ENCODE data around the gene ETF1. TPM values are rescaled to one million over a fixed set of nuclear protein-coding genes. Genes with fewer than 3 reads are reported as not detected.

Gene ETF1
- total RNA-seq, 1 donor = 113 TPM

DNA sequence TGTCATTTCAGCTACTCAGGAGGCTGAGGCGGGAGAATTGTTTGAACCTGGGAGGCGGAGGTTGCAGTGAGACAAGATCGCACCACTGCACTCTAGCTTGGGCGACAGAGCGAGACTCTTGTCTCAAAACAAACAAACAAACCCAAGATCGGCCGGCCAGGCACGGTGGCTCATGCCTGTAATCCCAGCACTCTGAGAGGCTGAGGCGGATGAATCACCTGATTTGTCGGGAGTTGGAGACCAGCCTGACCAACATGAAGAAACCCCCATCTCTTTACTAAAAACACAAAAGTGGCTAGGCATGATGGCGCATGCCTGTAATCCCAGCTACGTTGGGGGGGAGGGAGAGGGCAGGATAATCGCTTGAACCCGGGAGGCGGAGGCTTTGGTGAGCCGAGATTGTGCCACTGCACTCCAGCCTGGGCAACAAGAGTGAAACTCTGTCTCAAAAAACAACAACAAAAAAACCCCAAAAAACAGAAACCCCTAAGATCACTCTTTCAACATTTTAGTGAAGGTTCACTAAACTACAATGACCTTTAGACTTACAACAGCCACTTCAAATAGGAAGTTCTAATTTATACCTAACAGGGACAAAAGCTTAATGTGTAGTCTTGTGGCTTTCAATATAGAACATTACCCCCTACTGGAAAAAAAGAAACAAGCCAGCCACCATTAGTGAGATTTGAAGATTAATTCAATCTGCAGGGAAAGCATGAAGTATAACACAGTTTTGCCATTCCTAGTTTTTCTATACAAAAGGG, 25.2 kb upstream of the ETF1 start:
- no peak overlapping the region for H2AFZ ChIP-seq (ENCODE audit: low read length)
- peaks cover 96% of the 10 kb centered on the region for H3K36me3 ChIP-seq (ENCODE audit: insufficient read depth, low read length)
- no peaks in the 10 kb centered on the region for H3K9me3 ChIP-seq (ENCODE audit: low read depth, low read length)
- H3K4me3 ChIP-seq (ENCODE audit: insufficient read depth, low read length) = no peak overlapping the region
- H3K4me2 ChIP-seq (ENCODE audit: insufficient read depth, low read length) = no peak overlapping the region
- peaks cover 9% of the 10 kb centered on the region for H4K20me1 ChIP-seq (ENCODE audit: insufficient read depth, low read length)
- TF ChIP-seq, protein P1, sequence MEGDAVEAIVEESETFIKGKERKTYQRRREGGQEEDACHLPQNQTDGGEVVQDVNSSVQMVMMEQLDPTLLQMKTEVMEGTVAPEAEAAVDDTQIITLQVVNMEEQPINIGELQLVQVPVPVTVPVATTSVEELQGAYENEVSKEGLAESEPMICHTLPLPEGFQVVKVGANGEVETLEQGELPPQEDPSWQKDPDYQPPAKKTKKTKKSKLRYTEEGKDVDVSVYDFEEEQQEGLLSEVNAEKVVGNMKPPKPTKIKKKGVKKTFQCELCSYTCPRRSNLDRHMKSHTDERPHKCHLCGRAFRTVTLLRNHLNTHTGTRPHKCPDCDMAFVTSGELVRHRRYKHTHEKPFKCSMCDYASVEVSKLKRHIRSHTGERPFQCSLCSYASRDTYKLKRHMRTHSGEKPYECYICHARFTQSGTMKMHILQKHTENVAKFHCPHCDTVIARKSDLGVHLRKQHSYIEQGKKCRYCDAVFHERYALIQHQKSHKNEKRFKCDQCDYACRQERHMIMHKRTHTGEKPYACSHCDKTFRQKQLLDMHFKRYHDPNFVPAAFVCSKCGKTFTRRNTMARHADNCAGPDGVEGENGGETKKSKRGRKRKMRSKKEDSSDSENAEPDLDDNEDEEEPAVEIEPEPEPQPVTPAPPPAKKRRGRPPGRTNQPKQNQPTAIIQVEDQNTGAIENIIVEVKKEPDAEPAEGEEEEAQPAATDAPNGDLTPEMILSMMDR (IDR thresholded peaks at IDR 0.05; ENCODE audit: extremely low read depth, low read depth, low read length) = peak; percentile 32
- H3K4me1 ChIP-seq (ENCODE audit: insufficient read depth, low read length) = peaks cover 20% of the 10 kb centered on the region
- peaks cover 97% of the 10 kb centered on the region for H3K79me2 ChIP-seq (ENCODE audit: insufficient read depth, low read length)
- peak overlapping the region; percentile 42 for H3K27ac ChIP-seq (ENCODE audit: low read depth, low read length)
- DNase-seq (ENCODE audit: insufficient read length, low spot score, missing footprints) = no peak
- no peaks in the 10 kb centered on the region for H3K27me3 ChIP-seq (ENCODE audit: insufficient read depth, low read length)

DNA sequence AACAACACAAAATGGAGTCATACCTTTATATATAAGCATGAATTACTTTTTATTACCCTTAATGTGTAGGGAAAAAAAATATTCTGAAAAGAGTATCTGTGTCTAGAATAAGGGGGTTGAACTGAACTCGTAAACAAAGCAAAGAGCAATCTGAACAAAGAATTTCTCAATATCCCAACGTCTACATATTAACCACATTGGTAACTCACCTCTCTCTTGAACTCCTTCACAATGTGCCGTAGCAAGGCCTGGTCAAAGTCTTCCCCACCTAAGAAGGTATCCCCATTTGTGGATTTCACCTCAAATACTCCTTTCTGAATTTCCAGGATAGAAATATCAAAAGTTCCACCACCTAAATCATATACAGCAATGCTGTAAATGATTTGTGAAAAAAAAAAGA, 23.8 kb upstream of the ETF1 start:
- Histone ChIP-seq H3K36me3 (ENCODE audit: insufficient read depth, low read length) (peaks cover 91% of the 10 kb centered on the region), H3K79me2 (ENCODE audit: insufficient read depth, low read length) (peaks cover 91% of the 10 kb centered on the region), H3K4me3 (ENCODE audit: insufficient read depth, low read length) (no peak overlapping the region)

DNA sequence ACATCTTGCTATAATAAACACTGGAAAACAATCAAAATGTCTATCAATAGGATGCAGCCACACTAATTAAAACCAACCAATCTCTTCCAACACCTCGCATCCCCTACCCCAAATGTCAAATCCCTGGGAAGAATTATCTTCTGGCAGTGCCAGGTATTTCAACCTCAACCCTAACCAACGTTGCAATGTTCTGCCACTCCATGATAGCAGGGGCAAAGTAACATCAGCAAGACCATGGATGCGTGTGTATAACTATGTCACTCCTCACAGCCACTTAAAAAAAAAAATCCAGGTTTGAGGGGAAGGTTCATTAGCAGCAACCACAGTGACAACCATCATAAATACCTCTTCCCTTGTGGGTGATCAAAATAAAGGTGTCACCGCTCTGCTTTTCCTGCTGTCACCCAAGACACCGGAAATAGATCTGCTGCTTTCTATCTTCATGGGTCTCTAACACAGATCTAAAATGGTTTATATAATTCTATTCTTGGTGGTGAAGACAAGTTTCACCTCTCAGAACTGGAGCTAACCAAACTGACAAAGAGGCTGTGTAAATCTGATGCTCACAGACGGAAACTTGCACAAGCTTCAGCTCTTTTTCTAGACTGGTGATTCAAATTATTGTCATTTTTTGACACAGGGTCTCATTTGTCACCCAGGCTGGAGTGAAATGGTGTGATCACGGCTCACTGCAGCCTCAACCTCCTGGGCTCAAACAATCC, 22.2 kb upstream of the ETF1 start:
- H3K4me2 ChIP-seq (ENCODE audit: insufficient read depth, low read length) = no peak overlapping the region
- no peaks in the 10 kb centered on the region for H3K9me3 ChIP-seq (ENCODE audit: low read depth, low read length)
- H2AFZ ChIP-seq (ENCODE audit: low read length) = no peak overlapping the region
- H3K27me3 ChIP-seq (ENCODE audit: insufficient read depth, low read length) = no peaks in the 10 kb centered on the region
- H3K4me1 ChIP-seq (ENCODE audit: insufficient read depth, low read length) = peaks cover 19% of the 10 kb centered on the region
- H3K4me3 ChIP-seq (ENCODE audit: insufficient read depth, low read length) = no peak overlapping the region
- peaks cover 17% of the 10 kb centered on the region for H4K20me1 ChIP-seq (ENCODE audit: insufficient read depth, low read length)
- peaks cover 86% of the 10 kb centered on the region for H3K79me2 ChIP-seq (ENCODE audit: insufficient read depth, low read length)
- TF ChIP-seq, protein P1 (IDR thresholded peaks at IDR 0.05; ENCODE audit: extremely low read depth, low read depth, low read length) = no peak
- peaks cover 90% of the 10 kb centered on the region for H3K36me3 ChIP-seq (ENCODE audit: insufficient read depth, low read length)
- H3K27ac ChIP-seq (ENCODE audit: low read depth, low read length) = no peak overlapping the region
- DNase-seq (ENCODE audit: insufficient read length, low spot score, missing footprints) = no peak

More for the DNA sequence above, 23.8 kb upstream of the ETF1 start:
- no peak overlapping the region for H3K27ac ChIP-seq (ENCODE audit: low read depth, low read length)
- peaks cover 15% of the 10 kb centered on the region for H4K20me1 ChIP-seq (ENCODE audit: insufficient read depth, low read length)
- TF ChIP-seq, protein P1 (IDR thresholded peaks at IDR 0.05; ENCODE audit: extremely low read depth, low read depth, low read length) = no peak
- H2AFZ ChIP-seq (ENCODE audit: low read length) = no peak overlapping the region
- H3K4me1 ChIP-seq (ENCODE audit: insufficient read depth, low read length) = peaks cover 20% of the 10 kb centered on the region
- H3K9me3 ChIP-seq (ENCODE audit: low read depth, low read length) = no peaks in the 10 kb centered on the region
- H3K4me2 ChIP-seq (ENCODE audit: insufficient read depth, low read length) = no peak overlapping the region
- DNase-seq (ENCODE audit: insufficient read length, low spot score, missing footprints) = no peak
- H3K27me3 ChIP-seq (ENCODE audit: insufficient read depth, low read length) = no peaks in the 10 kb centered on the region

DNA sequence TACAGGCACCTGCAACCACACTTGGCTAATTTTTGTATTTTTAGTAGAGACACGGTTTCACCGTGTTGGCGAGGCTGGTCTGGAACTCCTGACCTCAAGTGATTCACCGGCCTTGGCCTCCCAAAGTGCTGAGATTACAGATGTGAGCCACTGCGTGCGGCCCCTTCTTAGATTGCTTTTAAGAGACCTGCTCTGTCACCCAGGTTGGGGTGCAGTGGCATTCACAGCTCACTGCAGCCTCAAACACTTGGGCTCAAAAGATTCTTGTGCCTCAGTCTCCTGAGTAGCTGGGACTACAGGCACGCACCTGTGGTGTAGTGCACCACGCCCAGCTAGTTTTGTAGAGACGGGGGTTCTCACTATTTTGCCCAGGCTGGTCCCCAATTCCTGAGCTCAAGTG, 21.2 kb upstream of the ETF1 start:
- Histone ChIP-seq H3K4me3 (ENCODE audit: insufficient read depth, low read length) (no peak overlapping the region), H4K20me1 (ENCODE audit: insufficient read depth, low read length) (peaks cover 15% of the 10 kb centered on the region), H3K4me1 (ENCODE audit: insufficient read depth, low read length) (peaks cover 13% of the 10 kb centered on the region), H3K4me2 (ENCODE audit: insufficient read depth, low read length) (no peak overlapping the region), H2AFZ (ENCODE audit: low read length) (no peak overlapping the region), H3K27ac (ENCODE audit: low read depth, low read length) (no peak overlapping the region), H3K79me2 (ENCODE audit: insufficient read depth, low read length) (peaks cover 85% of the 10 kb centered on the region), H3K36me3 (ENCODE audit: insufficient read depth, low read length) (peaks cover 90% of the 10 kb centered on the region), H3K9me3 (ENCODE audit: low read depth, low read length) (no peaks in the 10 kb centered on the region), H3K27me3 (ENCODE audit: insufficient read depth, low read length) (no peaks in the 10 kb centered on the region)
- no peak for DNase-seq (ENCODE audit: insufficient read length, low spot score, missing footprints)
- TF ChIP-seq, protein P1 (IDR thresholded peaks at IDR 0.05; ENCODE audit: extremely low read depth, low read depth, low read length) = no peak
